Measurements from ENCODE around the gene ASAH2B. TPM values are rescaled to one million over a fixed set of nuclear protein-coding genes. Genes with fewer than 3 reads are reported as not detected.
A peak's percentile ranks its signal among the peaks of the same experiment; 100 is the strongest.

Gene ASAH2B
- total RNA-seq, 1 experiment from 2014 or later = 5.5 TPM

- no peak for DNase-seq (ENCODE audit: low read depth)
Observed at GRCh38 chr10:50798297-50798696, 58.6 kb downstream of the ASAH2B start.

DNA sequence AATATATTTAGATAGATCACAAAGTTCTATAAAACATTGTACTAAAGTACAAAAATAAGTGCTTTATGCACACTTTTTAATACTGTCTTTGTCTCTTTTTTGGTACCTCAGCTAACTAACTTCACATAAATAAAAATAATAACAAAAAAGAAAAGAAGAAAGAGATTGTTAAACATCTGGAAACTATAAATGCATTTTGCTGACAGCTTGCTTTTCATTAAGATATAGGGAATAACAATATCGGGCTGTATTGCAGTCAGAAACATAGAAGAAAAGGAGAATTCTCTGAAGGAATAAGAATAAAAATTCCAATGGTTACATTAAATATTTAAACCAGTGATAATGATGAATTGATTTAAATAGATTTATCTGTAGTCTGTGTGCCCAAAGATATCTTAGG, 59.9 kb downstream of the ASAH2B start:
- DNase-seq (ENCODE audit: low read depth) = no peak

- peak; percentile 3 for DNase-seq (ENCODE audit: low read depth)
Observed at GRCh38 chr10:50805981-50806622, 66.4 kb downstream of the ASAH2B start.

- DNase-seq (ENCODE audit: low read depth) = no peak
Observed at GRCh38 chr10:50807851-50808776, 68.4 kb downstream of the ASAH2B start.

Other genes starting within 250 kb of the ASAH2B start
- 13.5 and 13.9 TPM in 2 replicates for gene SGMS1, start 116.0 kb upstream of the ASAH2B start, total RNA-seq (2014; rRNA removed; shearing (Covaris generic))
- gene A1CF, start 145.7 kb downstream of the ASAH2B start, total RNA-seq (2014; rRNA removed; shearing (Covaris generic)) = under 0.01 TPM in 1 of 2 replicates, not detected in the other